Parathyroid adenoma (tissue), 2 donors: Measurements from ENCODE around the gene ALMS1.

Experiments
- H2AFZ ChIP-seq: fragments of 300-600 bp; sonication (generic); one replicate; pipeline ENCODE4 v1.7.0; 2017; ENCODE audit warnings: antibody characterized with exemption, mild to moderate bottlenecking
- H3K27ac ChIP-seq: fragments of 300-600 bp; sonication (generic); one replicate; pipeline ENCODE4 v1.7.0; 2017
- H3K27me3 ChIP-seq: fragments of 300-600 bp; sonication (generic); one replicate; pipeline ENCODE4 v1.7.0; 2017; ENCODE audit warnings: low read length; ENCODE audit not compliant: control insufficient read depth, insufficient read depth
- H3K36me3 ChIP-seq: fragments of 300-600 bp; sonication (generic); one replicate; pipeline ENCODE4 v1.7.0; 2017; ENCODE audit warnings: low read length; ENCODE audit not compliant: control insufficient read depth, insufficient read depth
- H3K4me1 ChIP-seq: fragments of 300-600 bp; sonication (generic); one replicate; pipeline ENCODE4 v1.7.0; 2017; ENCODE audit warnings: control low read depth
- H3K4me2 ChIP-seq: fragments of 300-600 bp; sonication (generic); one replicate; pipeline ENCODE4 v1.7.0; 2017; ENCODE audit warnings: low read length
- H3K4me3 ChIP-seq: fragments of 300-600 bp; sonication (generic); one replicate; pipeline ENCODE4 v1.7.0; 2017; ENCODE audit warnings: low read depth, low read length
- H3K79me2 ChIP-seq: fragments of 300-600 bp; sonication (generic); one replicate; pipeline ENCODE4 v1.7.0; 2017; ENCODE audit warnings: control low read depth
- H3K9ac ChIP-seq: fragments of 300-600 bp; sonication (generic); one replicate; pipeline ENCODE4 v1.7.0; 2017; ENCODE audit warnings: mild to moderate bottlenecking
- H3K9me3 ChIP-seq: fragments of 300-600 bp; sonication (generic); one replicate; pipeline ENCODE4 v1.7.0; 2017; ENCODE audit warnings: low read length; ENCODE audit not compliant: control insufficient read depth
- CTCF ChIP-seq: fragments of 300-600 bp; sonication (generic); IDR thresholded peaks from one replicate; pipeline ENCODE4 v1.7.0; 2017; ENCODE audit warnings: antibody characterized with exemption, mild to moderate bottlenecking
- donor health status: primary hyperparathyroidism.

Gene ALMS1

GRCh38 chr2:73366060-73366459 is 19.6 kb upstream of the ALMS1 start:
- H3K36me3 ChIP-seq = no peaks in the 10 kb centered on the region
- H3K4me3 ChIP-seq = no peak overlapping the region
- no peaks in the 10 kb centered on the region for H3K27me3 ChIP-seq
- no peaks in the 10 kb centered on the region for H3K4me1 ChIP-seq
- H3K9me3 ChIP-seq = no peaks in the 10 kb centered on the region
- no peaks in the 10 kb centered on the region for H3K79me2 ChIP-seq
- no peak overlapping the region for H2AFZ ChIP-seq
- TF ChIP-seq CTCF = no peak
- H3K9ac ChIP-seq = no peak overlapping the region
- H3K4me2 ChIP-seq = no peak overlapping the region
- no peak overlapping the region for H3K27ac ChIP-seq

GRCh38 chr2:73368781-73369180 is 16.9 kb upstream of the ALMS1 start:
- H2AFZ ChIP-seq = no peak overlapping the region
- TF ChIP-seq CTCF = no peak
- H3K4me3 ChIP-seq = no peak overlapping the region
- H3K27me3 ChIP-seq = no peaks in the 10 kb centered on the region
- H3K79me2 ChIP-seq = no peaks in the 10 kb centered on the region
- H3K9me3 ChIP-seq = no peaks in the 10 kb centered on the region
- H3K36me3 ChIP-seq = no peaks in the 10 kb centered on the region
- H3K4me1 ChIP-seq = no peaks in the 10 kb centered on the region
- H3K9ac ChIP-seq = no peak overlapping the region
- no peak overlapping the region for H3K4me2 ChIP-seq
- no peak overlapping the region for H3K27ac ChIP-seq

GRCh38 chr2:73370348-73370747 is 15.3 kb upstream of the ALMS1 start:
- Histone ChIP-seq H3K4me1 (no peaks in the 10 kb centered on the region), H3K27ac (no peak overlapping the region), H3K4me3 (no peak overlapping the region), H3K27me3 (no peaks in the 10 kb centered on the region), H3K4me2 (no peak overlapping the region), H3K36me3 (no peaks in the 10 kb centered on the region), H3K9me3 (no peaks in the 10 kb centered on the region), H3K9ac (no peak overlapping the region), H3K79me2 (no peaks in the 10 kb centered on the region), H2AFZ (no peak overlapping the region)
- no peak for TF ChIP-seq CTCF

GRCh38 chr2:73373344-73373743 is 12.3 kb upstream of the ALMS1 start:
- no peaks in the 10 kb centered on the region for H3K36me3 ChIP-seq

More at GRCh38 chr2:73373344-73373743, 12.3 kb upstream of the ALMS1 start:
- no peak overlapping the region for H3K4me2 ChIP-seq
- no peak overlapping the region for H3K4me3 ChIP-seq
- no peaks in the 10 kb centered on the region for H3K4me1 ChIP-seq
- no peak for TF ChIP-seq CTCF
- no peaks in the 10 kb centered on the region for H3K27me3 ChIP-seq
- no peaks in the 10 kb centered on the region for H3K79me2 ChIP-seq
- no peak overlapping the region for H2AFZ ChIP-seq
- H3K27ac ChIP-seq = no peak overlapping the region
- H3K9ac ChIP-seq = no peak overlapping the region
- H3K9me3 ChIP-seq = no peaks in the 10 kb centered on the region
